ENCODE results near the gene BATF.

DNA sequence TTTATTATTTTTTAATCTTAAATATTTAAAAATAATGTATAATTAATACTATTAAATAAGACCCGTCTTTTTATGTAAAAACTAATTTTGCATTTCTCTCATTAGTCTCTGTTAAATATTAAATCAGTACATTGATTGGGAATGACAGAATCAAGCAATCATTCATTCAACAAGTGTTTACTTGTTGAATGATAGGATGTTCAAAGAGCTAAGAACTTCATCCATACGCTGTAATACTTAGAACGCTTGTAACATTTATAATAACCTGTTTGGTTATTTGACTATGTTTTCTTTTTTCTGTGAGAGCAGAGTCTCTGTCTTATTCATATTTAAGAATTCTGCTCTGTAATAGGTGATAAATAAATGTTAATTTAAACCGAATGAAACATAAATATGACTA, 2.9 kb upstream of the BATF start:
- TF ChIP-seq, protein P1, sequence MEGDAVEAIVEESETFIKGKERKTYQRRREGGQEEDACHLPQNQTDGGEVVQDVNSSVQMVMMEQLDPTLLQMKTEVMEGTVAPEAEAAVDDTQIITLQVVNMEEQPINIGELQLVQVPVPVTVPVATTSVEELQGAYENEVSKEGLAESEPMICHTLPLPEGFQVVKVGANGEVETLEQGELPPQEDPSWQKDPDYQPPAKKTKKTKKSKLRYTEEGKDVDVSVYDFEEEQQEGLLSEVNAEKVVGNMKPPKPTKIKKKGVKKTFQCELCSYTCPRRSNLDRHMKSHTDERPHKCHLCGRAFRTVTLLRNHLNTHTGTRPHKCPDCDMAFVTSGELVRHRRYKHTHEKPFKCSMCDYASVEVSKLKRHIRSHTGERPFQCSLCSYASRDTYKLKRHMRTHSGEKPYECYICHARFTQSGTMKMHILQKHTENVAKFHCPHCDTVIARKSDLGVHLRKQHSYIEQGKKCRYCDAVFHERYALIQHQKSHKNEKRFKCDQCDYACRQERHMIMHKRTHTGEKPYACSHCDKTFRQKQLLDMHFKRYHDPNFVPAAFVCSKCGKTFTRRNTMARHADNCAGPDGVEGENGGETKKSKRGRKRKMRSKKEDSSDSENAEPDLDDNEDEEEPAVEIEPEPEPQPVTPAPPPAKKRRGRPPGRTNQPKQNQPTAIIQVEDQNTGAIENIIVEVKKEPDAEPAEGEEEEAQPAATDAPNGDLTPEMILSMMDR (IDR thresholded peaks at IDR 0.05; ENCODE audit: poor library complexity): no peak
- TF ChIP-seq EZH2 (IDR thresholded peaks at IDR 0.05; ENCODE audit: borderline replicate concordance): no peak
